GM21619 (cell line): ENCODE results near the gene HLCS.
"Not testable (repeated sequence)": the region's sequence is repeated elsewhere in the genome, so short reads cannot be mapped to it uniquely, and the experiment has no call there.

Experiments used
- ATAC-seq: cut with Tn5 transposase; IDR thresholded peaks from one replicate; pipeline ENCODE4 v1.9.1; 2021; ENCODE audit not compliant: unreplicated experiment

The HLCS gene

DNA sequence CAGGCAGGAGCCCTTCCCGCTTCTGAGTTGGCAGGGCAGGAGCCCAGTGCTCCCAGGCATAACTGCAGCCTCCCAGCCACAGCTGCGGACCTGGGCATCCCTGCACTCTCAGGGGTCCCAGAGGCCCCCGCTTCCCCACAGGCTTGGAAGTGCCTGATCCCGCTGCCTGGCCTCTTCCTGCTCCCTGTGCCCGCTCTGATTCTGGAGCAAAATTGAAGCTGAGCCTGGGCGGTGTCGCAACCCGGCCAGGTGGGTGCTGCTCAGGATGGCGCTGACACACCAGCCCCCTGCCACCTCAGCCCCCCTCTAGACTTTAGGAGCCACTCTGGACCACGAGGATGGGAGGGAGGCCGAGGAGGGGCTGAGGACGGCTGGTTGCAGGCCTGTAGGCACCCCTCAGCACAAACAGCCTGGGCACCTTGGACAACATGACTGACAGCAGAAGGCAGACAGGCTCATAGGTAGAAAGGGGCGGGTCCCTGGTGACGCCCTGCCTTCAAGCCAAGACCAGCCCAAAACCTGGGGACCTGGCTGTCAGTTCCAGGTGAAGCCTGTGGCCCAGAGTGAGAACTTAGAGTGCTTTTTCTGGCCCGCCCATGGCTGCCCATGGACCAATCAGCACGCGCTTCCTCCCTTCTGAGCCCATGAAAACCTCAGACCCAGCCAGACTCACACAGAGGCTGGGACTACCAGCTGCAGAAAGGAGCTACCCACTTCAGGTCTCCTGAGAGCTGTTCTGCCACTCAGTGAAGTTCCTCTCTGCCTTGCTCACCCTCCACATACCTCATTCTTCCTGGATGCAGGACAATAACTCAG lies 7.2 kb downstream of the HLCS start:
- ATAC-seq: no peak

DNA sequence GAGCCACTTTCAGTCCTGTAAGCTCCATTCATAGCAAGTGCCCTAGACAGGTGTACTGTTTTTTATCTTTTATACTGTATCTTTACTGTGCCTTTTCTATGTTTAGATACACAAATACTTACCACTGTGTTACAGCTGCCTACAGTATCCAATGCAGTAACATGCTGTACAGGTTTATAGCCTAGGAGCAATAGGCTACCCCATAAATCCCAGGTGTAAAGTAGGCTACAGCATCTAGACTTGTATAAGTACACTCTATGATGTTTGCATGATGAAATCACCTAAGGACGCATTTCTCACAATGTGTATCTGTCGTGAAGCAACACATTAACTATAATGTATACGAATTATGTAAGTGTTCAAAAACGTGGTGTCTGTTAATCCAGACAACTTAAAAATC lies 10.7 kb downstream of the HLCS start:
- ATAC-seq: no peak

DNA sequence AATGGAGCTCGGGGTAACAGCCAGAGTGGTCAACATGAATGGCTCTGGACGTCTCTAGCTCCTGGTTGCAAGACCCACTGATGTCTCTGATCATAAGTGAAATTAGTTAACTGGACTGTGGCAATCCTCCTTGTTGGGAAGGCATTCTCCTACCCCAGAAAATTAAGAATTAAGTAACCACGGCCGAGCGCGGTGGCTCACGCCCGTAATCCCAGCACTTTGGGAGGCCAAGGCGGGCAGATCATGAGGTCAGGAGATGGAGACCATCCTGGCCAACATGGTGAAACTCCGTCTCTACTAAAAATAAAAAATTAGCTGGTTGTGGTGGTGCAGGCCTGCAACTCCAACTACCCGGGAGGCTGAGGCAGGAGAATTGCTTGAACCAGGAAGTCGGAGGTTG lies 14.1 kb downstream of the HLCS start:
- ATAC-seq: not testable (repeated sequence)

DNA sequence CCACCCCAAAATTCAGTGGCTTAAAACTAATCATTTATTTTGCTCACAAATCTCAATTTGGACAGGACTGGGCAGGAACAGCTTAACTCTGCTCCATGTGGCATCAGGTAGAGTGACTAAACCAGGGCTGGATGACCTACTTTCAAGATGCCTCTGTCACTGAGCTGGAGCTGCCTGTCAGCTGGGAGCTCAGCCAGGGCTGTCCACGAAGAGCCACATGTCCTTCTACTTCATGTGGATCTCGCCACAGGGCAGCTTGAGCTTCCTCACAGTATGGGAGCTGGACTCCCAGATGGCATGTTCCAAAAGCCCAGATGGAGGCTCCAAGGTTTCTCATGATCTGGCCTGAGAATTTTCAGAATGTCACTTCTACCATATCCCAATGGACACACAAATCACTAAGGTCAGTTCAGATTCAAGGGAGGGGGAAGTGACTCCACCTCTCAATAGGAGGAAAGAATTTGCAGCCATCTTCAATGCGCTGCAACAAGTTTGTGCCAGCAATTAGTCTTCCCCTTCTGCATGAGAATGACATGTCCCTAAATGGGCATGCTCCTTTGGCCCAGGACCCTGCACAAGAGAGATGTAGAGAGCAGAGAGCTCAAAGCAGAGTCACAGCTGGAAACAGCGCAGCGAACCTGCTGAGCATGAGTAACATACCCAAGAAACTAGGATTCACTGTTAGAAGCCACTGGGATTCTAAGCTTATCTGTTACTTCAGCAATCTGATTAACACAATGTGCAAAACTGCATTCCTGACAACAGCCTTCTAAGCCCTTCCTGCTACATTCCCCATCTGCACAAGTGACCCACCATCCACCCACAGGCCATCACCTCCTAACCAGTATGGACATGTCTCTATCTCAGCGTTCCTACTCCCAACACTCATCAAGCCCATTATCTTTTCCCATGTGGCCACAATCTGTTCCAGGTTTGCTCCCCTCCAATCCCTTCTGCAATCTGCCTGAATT lies 17.0 kb downstream of the HLCS start:
- no peak for ATAC-seq

DNA sequence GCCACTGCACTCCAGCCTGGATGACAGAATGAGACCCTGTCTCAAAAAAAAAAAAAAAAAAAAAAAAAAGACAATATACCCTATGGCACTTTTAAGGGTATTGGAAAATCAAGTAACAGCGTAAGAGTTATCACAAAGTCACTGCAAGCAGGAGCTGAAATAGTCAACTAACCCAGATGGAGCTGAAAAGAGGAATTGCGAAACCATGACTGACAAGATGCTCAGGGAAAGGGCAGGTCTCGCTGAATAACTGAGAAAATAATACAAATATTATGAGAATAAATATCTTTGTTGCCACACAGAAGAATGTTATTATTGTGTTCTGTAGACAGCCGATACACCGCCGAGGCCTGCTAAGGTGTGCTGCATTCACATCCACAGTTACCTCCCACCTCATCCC lies 17.8 kb downstream of the HLCS start:
- ATAC-seq: no peak

DNA sequence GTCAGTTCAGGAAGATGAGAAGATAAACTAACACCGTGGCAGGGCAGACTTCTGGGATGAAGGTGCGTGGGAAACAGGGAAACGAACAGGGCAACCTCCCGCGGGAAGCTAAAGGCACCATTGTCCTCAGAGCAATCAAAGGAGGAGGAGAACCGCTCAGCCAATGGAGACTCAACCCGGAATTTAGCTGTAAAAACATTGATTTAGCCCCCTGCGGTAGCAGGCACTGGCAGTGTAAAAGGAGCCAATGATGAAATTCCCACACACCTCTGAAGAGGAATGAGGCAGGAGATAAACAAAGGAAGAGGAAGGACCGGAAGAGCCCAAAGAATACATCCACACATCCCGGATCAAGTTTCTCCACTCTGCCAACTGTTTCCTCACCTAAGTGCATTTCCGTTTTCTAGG lies 19.5 kb downstream of the HLCS start:
- no peak for ATAC-seq

DNA sequence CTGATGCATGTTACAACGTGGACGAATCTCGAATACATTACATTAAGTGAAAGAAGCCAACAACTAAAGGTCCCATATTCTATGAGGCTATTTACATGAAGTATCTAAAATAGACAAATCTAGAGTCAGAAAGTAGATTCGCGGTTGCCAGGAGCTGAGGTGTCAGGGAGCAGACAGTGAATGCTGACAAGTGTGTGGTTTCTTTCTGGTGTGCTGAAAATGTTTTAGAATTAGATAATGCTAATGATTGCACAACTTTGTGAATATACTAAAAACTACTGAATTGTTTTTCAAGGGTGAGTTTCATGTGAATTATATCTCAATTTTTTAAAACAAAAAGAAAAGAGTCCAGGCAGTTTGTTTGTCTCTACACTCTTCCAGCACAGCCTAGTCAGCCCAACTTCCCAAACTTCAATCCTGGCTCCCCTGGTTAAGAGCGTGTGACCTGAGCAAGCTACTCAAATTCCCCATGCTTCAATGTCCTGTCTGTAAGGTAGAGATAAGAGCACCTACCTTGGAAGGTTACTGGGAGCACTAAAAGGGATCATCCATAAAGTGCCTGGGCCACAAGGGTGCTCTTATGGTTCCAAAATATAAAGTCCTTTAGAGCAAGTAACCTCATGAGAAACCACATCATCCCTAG lies 20.9 kb downstream of the HLCS start:
- no peak for ATAC-seq

DNA sequence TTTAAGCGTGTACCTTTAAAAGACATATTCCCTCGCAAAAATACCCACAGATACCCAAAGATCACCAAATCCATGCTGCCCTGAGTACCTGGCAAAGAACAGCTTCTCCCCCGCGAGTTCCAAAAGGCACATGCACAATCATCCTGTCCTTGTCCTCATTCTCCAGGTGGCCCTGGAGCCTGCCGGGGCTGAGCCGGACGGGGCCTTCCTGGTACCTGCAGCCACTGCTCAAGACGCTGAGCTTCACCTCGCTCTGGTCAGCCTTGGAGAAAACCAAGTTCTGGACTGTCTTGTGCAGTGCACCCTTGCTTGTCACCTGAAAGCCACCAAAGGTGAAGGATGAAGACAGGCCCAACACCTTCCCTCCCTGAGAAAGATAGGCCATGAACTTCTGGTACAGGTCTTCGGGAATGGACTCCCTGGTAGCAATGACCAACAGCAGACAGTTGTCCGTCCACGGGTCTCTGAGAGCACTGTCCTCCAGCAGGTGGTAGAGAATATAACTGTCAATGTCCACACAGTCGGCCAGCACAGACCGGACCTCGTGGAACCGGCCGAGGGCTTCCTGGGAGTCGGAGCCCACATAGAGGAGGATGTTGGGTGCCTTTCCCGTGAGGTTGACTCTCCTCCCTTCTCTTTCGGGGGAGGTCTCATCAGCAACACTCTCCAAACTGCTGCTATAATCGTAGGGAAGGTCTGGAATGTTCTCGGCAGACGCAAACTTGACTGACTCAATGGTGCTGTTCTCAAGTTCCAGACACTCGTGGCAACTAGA lies 29.9 kb downstream of the HLCS start:
- ATAC-seq: no peak

DNA sequence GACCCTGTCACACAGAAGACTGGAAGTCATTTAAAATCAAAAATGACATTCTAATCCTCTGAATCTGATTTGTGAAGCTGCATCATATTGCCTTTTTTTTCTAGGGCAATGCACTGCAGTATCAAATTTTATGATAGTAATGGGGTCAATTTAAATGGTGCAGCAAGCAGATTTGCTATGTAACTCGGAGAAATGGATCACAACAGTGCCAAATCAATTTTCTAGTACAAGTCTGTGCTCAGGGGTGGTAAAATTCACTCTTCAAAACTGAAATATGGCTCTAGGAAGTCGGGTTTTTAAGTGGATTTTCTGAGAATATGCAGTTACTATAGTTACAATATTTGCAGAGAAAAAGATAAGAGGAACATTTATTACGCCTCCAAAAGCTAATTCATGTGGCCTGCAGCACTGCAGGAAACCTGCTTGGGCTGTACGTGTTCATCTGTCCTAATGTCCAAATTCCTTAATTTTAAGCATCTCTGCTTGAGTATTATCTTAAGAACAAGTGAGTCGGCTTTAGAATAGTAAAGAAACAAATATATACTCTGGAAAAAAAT lies 31.5 kb downstream of the HLCS start:
- ATAC-seq: no peak

DNA sequence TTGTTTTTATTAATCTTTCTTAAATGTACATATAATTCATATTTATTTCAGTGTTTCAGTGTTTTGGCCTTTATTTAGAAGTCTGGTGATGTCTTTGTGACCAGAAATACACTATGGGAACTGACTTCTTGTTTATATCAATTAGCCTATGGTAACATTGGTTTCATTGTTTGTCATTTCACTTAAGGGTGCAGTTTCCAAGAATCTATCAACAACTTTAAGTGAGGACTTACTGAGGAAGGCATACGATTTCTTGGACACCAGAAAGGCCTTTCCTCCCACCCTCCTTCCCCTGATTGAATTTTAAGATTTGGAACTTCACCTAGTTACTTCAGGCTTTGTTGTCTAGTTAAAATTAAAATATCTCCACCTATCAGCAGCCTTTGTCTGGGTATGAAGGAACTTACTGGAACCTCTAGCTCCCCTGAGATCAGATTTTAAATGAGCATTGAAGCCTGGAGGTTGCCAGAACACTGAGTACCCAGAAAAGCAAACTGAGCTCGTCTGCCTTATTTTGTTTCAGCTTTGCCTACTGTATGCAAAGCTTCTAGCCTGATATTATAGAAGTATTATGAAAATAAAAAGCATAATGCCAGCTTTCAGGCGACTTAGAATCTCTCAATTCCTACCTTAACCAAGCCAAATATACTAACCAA lies 34.2 kb downstream of the HLCS start:
- ATAC-seq: no peak

DNA sequence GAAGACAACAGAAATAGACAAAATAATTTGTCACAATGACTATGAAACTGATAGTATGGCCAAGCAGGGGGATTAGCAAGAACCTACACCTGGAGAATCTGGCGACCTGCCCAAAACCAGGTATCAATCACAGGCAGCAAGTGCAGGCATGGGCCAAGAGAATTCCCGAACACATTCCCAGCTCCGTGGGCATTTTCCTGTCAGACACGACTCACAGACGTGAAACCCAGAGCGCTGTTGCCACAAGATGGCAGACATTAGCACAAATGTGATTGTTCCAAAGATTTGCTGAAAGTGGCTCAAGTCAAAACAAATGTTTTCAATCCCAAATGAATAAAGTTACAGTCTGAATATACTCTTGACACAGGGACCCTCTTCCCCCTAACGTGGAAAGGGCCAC lies 36.8 kb downstream of the HLCS start:
- ATAC-seq: no peak

DNA sequence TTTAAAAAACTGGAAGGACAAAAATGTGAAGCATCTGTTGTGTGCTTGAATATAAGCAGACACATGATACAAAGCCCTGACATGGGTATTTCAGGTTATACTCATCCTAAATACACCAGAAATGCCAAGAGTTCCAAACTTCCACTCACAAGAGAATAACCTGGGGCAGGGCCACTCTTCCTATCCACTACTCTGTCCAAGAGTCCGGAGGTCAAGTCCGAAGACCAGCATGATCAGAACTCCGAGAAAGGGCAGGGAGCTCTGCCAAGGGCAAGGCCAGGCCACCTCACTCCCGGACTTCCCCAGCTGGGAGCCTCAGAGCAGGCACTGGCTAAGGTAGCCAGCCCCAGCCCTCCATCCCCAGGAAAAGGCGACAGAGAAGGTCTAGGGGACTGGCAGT lies 37.5 kb downstream of the HLCS start:
- no peak for ATAC-seq

DNA sequence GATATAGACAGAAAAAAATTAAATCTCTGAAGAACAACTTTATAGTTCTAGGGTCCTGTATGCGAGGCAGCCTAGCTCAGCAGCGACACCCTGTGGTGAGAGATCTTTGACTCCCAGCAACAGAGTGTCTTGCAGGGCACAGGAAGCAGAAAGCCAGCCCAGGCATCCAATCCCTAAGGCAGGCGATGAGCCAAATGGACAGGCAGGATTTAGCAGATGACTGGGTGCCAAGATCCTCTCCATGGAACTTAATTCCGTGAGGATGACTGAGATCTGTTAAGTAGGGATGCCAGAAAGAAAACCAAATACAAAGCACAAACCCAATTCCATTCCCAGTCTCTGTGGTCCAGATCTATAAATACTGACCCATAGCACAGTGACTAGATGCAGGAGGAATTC lies 38.8 kb downstream of the HLCS start:
- ATAC-seq: no peak

DNA sequence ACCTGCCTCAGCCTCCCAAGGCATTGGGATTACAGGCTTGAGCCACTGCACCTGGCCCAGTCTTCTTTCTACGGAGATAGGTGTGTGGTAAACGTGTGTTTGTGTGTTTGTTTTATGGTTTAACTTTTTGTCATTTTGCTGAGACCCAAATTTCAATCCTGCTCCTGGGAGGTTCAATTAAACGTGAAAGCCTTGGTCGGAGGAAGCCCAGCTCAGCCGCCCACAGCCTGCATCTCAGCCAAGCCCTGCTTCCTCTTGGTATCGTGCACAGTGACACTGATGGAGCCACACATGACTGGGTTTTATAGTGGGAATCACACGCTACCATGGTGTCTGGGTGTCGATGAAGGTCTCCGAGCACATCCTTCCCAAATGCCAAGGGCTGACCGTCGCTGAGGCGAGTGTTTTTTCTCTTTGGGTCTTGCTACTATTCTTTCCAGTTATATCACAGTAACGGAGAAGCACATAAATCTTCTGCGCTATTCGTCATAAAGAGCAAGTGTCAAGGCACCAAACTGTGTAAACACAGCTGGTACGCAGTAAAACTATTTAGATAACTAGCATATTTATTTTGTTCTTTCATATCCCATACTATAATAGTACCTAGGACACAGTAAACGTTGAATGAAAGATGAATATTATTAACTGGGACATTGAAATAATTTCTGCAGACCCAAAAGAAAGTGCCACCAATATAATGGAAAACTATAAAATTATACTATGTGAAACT lies 39.3 kb downstream of the HLCS start:
- no peak for ATAC-seq

DNA sequence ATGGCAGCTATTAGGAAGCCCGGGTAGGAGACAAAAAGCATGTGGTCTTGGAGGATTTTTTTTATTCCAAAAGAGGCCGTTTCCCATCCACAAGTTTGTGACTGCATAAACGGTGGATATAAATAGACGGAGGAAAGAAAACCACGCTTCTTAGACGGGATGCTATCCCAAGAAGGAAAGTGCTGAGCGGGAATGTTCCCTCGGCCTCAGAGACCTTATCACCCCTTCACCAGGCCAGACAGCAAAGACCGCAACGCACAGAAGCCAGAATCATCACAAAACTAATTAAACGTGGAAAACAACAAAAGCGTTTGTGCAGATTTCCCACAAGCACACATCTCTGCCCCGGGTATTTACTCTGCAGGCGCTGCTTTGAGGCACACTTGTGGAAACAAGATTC lies 43.2 kb downstream of the HLCS start:
- no peak for ATAC-seq

DNA sequence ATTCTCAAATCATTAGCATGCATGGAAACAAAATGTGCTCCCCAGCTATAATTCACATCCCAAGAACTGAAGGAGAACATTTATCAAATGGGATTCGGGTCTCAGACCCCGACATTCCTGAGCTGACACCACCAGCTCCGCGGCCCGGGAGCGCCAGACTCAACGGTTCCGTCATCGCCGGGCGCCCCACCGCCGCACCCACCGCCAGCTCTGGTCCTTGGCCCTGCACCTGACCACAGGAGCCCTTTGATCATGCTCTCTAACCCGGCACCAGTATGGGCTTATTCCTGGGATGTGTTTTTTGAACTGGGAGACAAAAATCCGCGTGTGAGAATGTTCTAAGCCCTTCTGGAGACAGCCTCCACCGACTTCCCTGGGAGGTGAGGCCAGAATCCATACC lies 43.6 kb downstream of the HLCS start:
- ATAC-seq: no peak

DNA sequence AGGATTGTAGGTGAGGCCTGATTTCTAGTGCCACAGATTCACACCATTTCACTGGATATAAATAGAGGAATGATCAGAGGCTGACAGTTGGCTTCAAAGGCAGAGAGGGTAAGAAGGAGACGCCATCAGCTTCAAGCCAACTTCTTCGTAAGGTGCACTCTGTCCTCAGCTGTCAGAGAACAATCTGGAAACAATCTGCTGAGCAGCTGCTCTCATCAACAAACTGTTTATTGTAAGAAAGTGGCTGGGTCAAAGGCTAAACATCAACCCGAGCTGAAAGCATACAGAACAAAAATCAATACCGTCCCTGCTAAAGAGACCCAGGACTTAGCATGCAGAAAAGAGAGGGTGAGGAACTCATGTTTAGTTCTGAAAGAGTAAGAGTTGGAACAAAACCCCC lies 48.2 kb downstream of the HLCS start:
- ATAC-seq: no peak

DNA sequence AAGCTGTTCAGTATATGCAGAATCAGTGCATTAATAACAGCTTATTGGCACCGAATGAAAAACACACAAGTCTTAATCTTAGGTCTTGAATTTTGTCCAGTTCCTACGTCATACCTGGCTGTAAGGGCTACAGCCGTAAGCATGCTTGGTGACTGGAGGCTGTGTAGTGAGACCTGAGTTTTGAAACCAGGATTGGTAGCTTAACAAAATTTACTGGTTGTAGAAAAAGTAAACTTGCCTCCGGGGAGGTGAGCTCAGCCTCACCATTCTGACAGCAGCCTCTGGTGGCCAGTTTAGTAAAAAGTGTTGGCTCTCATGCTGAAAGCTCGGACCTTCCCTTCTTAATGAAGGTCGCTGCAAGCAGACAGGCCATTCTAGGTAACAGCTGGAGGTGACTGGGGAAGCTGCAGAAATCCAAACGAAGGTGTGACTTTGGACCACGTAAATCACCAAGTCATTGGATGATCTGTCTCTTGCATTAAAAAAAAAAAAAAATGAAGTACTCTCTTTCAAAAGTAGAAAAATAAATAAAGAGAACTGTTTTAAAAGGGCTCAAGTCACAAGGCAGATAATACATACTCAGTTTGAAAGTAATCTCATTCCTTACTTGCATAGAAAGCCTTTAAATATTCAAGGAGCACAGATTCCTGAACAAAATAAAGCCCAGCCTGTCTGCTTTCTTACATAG lies 48.9 kb downstream of the HLCS start:
- no peak for ATAC-seq

DNA sequence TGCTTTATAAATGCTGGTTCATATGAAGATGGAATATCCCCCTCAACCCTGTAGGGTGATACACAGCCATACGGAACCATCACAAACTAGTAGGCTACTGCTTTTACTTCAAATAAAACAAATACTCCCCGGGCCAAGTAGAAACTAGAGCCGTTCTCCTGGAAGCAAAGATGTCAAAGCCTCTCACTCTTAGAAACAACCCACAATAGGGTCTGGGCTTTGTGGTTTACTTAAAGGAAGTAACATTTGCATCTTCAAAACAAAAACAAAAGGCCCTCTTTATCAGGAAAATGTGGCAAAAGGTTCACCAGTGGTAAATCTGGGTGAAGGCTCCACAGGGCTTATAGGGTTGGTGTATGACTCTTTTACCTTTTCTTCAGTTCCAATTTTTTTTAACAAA lies 49.8 kb downstream of the HLCS start:
- ATAC-seq: no peak
